Tibial artery (tissue), 4 donors: ENCODE measurements around the gene HSF2BP.
"Not testable (repeated sequence)": the region's sequence is repeated elsewhere in the genome, so short reads cannot be mapped to it uniquely, and the experiment has no call there.

Experiments used
- DNase-seq, 2 donors: peaks; one replicate each; pipeline ENCODE4 v3.0.0-alpha.2; 2019
- H3K27ac ChIP-seq, 2 donors: fragments of 200-600 bp; sonication (generic) in 1 of 2; 1 replicate in 1 of 2; 2 replicates in 1 of 2; pipeline ENCODE4 v1.5.1; 2018 to 2019; ENCODE audit warnings: mild to moderate bottlenecking in 1 of 2
- H3K27me3 ChIP-seq, 2 donors: fragments of 200-600 bp; sonication (generic) in 1 of 2; one replicate each; pipeline versions ENCODE4 v1.5.1 to v1.6.0; 2016 to 2019
- H3K36me3 ChIP-seq, 3 donors: fragments of 200-600 bp; sonication (generic) in 2 of 3; one replicate each; pipeline ENCODE4 v1.5.1; 2016 to 2019; ENCODE audit warnings: mild to moderate bottlenecking in 2 of 3
- H3K4me1 ChIP-seq, 4 donors: fragments of 200-600 bp; sonication (generic) in 2 of 4; 1 replicate in 3 of 4; 2 replicates in 1 of 4; pipeline ENCODE4 v1.5.1; 2016 to 2019
- H3K4me3 ChIP-seq, 2 donors: fragments of 200-600 bp; sonication (generic) in 1 of 2; 1 replicate in 1 of 2; 2 replicates in 1 of 2; pipeline ENCODE4 v1.5.1; 2018 to 2019; ENCODE audit warnings: mild to moderate bottlenecking in 2 of 2
- H3K9me3 ChIP-seq, 3 donors: fragments of 200-600 bp; sonication (generic) in 1 of 3; one replicate each; pipeline ENCODE4 v1.5.1; 2016 to 2019
- intact Hi-C: fragments of 100-400 bp; cut with DNase I; formaldehyde crosslinking; loops from one replicate; pipeline ENCODE4 v1.15.0; 2023; ENCODE audit warnings: low total_unique reads
- TF ChIP-seq, protein P1 (sequence below), 2 experiments: fragments of 200-600 bp in 1 of 2; fragments of 450-650 bp in 1 of 2; IDR thresholded peaks; one replicate each; pipeline ENCODE4 v1.5.1; 2017 to 2019; ENCODE audit warnings: antibody characterized with exemption in 2 of 2, mild to moderate bottlenecking in 1 of 2, moderate library complexity in 1 of 2

Gene HSF2BP

GRCh38 chr21:43701936-43702784 lies 42.9 kb upstream of the HSF2BP start:
- H3K4me1 ChIP-seq = peaks cover 0 to 43% (median 30%) of the 10 kb centered on the region in 4 donors
- peak overlapping the region in 1 of 2 donors; percentile 5 for H3K4me3 ChIP-seq
- intact Hi-C loops = no loop called here
- no peaks in the 10 kb centered on the region for H3K27me3 ChIP-seq
- peak overlapping the region; percentile 62 to 75 for H3K27ac ChIP-seq
- no peaks in the 10 kb centered on the region for H3K9me3 ChIP-seq
- no peaks in the 10 kb centered on the region for H3K36me3 ChIP-seq
- no peak for DNase-seq
- TF ChIP-seq, protein P1, sequence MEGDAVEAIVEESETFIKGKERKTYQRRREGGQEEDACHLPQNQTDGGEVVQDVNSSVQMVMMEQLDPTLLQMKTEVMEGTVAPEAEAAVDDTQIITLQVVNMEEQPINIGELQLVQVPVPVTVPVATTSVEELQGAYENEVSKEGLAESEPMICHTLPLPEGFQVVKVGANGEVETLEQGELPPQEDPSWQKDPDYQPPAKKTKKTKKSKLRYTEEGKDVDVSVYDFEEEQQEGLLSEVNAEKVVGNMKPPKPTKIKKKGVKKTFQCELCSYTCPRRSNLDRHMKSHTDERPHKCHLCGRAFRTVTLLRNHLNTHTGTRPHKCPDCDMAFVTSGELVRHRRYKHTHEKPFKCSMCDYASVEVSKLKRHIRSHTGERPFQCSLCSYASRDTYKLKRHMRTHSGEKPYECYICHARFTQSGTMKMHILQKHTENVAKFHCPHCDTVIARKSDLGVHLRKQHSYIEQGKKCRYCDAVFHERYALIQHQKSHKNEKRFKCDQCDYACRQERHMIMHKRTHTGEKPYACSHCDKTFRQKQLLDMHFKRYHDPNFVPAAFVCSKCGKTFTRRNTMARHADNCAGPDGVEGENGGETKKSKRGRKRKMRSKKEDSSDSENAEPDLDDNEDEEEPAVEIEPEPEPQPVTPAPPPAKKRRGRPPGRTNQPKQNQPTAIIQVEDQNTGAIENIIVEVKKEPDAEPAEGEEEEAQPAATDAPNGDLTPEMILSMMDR (IDR thresholded peaks at IDR 0.05) = no peak

DNA sequence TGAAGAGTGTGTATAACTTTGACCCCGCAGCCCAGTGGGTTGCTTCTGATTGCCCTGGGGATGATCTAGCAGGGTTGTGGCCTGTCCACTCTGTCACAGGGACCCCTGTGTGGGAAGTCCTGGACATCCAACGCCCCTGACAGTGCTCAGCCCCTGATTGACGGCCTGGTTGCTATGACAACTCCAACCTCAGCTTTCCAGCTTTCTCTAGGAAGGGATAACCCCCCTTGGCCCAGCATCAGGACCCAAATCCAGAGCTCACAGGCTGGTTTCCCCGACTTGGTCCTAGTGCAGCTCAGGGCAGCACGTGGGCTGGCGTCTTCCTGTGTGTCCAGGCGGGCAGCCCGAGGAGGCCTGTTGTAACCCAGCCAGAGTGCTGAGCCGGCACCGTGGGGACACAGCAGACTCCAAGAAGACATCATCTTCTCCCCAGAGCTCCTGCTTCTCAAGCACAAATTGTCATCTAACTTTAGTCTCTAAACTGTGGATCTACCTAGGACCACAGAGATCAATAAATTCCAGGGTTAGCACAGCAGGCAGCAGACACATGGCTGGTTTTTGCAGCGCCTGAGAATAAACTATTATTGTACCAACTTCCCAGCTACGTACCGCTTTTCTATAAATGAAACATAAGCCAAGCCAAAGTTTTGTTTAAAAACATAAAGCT lies 40.8 kb upstream of the HSF2BP start:
- Histone ChIP-seq H3K4me1 (peaks cover 0 to 43% (median 30%) of the 10 kb centered on the region in 4 donors), H3K4me3 (no peak overlapping the region), H3K27me3 (no peaks in the 10 kb centered on the region), H3K27ac (peak overlapping the region; percentile 52 to 62), H3K9me3 (no peaks in the 10 kb centered on the region), H3K36me3 (peaks cover 4 to 14% (median 5%) of the 10 kb centered on the region in 3 donors)
- no peak for DNase-seq
- intact Hi-C loops = no loop called here
- TF ChIP-seq, protein P1 (IDR thresholded peaks at IDR 0.05) = no peak

GRCh38 chr21:43699492-43699777 lies 40.1 kb upstream of the HSF2BP start:
- DNase-seq, H3K27me3 ChIP-seq, H3K4me3 ChIP-seq, intact Hi-C loops, H3K9me3 ChIP-seq: not testable (repeated sequence)
- H3K4me1 ChIP-seq = peaks cover 0 to 43% (median 30%) of the 10 kb centered on the region in 4 donors
- peaks cover 5 to 20% (median 11%) of the 10 kb centered on the region in 3 donors for H3K36me3 ChIP-seq
- peak overlapping the region; percentile 52 to 62 for H3K27ac ChIP-seq

DNA sequence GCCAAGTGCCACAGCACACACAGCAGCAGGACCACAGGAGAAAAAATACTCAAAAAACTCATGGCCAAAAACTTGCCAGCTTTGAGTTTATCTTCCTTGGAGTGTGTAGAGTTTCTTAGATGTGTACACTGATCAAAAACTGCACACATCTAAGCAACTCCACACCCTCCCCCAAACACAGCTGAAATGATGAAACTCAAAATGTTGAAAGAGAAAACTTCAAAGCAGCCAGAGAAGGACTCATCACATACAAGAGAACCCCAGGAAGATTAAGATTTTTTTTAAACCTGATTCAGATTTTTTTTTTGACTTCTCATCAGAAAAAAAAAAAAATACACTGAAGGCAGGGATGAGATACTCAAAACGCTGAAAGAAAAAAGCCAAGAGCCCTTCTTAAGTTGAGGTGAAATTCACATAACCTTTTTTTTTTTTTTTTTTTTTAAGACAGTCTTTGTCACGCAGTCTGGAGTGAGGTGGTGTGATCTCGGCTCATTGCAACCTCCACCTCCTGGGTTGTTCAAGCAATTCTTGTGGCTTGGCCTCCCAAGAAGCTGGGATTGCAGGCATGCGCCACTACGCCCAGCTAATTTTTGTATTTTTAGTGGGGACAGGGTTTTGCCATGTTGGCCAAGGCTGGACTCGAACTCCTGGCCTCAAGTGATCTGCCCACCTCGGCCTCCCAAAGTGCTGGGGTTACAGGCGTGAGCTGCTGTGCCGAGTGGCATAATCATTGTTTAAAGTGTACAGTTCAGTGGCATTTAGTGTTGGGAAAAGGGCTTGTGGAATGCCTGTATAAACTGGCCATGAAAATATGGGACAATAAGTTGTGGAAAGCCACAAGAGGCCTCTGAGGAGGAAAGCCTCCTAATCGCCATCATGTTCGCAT lies 38.7 kb upstream of the HSF2BP start:
- H3K4me3 ChIP-seq = no peak overlapping the region
- no peaks in the 10 kb centered on the region for H3K9me3 ChIP-seq
- no peaks in the 10 kb centered on the region for H3K27me3 ChIP-seq
- intact Hi-C loops = no loop called here
- TF ChIP-seq, protein P1 (IDR thresholded peaks at IDR 0.05) = no peak
- H3K36me3 ChIP-seq = peaks cover 9 to 35% (median 24%) of the 10 kb centered on the region in 3 donors
- peaks cover 0 to 33% (median 23%) of the 10 kb centered on the region in 4 donors for H3K4me1 ChIP-seq
- H3K27ac ChIP-seq = no peak overlapping the region
- DNase-seq = no peak

DNA sequence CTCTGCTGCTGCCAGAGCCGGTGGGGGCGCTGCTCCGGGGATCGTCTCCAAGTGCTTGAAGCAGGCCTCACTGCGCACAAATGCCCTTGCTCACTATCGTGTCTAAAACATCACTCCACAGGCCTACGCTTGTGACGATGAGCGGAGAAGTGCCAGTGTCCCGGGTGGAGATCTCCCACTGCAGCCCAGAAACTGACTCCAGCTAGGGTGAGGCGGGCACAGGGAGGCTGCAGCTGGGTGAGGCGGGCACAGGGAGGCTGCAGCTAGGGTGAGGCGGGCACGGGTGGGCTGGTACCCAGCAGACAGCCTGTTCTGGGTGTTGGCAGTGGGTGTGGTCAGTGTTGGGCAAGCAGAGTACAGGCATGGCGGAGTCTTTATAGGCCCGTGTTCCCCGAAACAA lies 36.9 kb upstream of the HSF2BP start:
- no peak for DNase-seq
- Histone ChIP-seq H3K36me3 (peaks cover 24 to 53% (median 42%) of the 10 kb centered on the region in 3 donors), H3K4me1 (peaks cover 0 to 19% (median 12%) of the 10 kb centered on the region in 4 donors), H3K9me3 (no peaks in the 10 kb centered on the region), H3K27ac (no peak overlapping the region), H3K4me3 (no peak overlapping the region), H3K27me3 (no peaks in the 10 kb centered on the region)
- TF ChIP-seq, protein P1 (IDR thresholded peaks at IDR 0.05) = no peak
- intact Hi-C loops = no loop called here
